Stimulated activated CD8-positive, alpha-beta memory T cell treated with anti-CD3 and anti-CD28 coated beads, Interleukin-7, amount 100 ng/mL, for 4 hours (primary cell): Measurements from ENCODE around the gene APEH.

Experiments
- DNase-seq, 2 donors: peaks; one replicate each; pipeline ENCODE4 v3.0.0-alpha.2; 2020; ENCODE audit warnings: low read depth in 2 of 2

APEH gene

DNA sequence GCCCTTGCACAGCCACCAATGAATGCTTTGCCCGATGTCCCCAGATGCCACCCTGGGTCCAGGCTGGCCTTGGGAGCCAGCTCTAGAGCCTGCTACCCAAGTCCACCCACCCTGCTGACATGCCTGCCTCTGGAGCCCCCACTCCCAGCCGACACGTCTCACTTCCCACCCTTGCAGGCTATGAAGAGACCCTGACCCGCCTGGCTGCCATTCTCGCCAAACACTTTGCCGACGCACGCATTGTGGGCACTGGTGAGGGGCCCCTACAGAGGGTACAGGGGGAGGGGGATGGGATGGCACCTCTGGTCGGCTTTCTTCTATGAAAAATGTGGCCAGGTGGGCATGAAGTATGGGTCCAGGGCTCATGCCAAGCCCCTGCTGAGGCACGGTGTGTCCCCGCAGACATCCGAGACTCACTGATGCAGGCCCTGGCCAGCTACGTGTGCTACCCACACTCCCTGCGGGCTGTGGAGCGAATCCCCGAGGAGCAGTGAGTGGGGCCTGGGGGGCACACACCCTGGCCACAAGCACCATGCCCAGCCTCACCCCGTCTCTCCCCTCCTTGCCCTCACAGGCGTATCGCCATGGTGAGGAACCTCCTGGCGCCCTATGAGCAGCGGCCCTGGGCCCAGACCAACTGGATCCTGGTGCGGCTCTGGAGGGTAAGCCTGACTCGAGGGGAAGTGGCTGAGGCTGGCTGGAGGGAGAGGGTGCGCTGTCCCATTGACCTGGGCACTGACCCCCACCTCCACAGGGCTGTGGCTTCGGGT, 39.4 kb downstream of the APEH start:
- DNase-seq: no peak

DNA sequence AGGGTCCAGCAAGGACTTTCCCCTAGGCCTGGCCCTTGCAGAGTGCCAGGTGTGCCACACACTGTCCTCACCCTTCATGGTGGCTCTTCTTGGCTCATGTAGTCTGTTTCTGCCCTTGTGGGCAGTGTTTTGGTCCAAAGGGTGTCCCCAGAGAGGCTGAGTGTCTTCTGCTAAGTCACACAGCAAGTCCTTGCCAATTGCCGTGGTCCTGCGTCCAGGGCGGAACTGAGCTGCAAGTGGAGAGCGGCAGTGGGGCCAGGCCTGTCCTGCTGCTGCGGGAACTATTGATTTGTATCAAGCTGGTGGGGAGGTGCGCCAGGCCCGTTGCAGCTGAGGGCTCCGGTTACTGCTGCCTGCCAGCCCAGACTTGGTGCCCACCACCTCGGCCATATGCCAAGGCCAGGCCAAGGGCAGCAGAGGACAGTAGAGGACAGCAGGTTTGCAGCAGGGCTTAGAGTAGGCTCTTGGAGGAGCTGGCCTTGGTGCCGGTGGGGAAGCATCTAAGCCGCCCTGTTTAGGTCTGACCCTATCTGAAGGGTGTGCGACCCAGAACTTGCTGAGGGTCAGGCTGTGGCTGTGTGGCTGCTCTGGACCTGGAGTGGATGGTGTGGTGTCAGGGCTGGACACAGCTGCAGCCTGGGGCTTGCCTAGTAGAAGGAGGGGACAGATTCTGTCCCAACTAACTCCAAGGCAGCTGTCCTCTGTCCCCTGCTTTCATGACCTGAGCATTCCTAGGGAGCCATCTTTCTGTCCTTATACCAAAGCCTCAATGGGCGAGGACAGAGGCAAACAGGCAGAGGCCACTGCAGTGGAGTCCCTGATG, 40.8 kb downstream of the APEH start:
- DNase-seq: no peak

DNA sequence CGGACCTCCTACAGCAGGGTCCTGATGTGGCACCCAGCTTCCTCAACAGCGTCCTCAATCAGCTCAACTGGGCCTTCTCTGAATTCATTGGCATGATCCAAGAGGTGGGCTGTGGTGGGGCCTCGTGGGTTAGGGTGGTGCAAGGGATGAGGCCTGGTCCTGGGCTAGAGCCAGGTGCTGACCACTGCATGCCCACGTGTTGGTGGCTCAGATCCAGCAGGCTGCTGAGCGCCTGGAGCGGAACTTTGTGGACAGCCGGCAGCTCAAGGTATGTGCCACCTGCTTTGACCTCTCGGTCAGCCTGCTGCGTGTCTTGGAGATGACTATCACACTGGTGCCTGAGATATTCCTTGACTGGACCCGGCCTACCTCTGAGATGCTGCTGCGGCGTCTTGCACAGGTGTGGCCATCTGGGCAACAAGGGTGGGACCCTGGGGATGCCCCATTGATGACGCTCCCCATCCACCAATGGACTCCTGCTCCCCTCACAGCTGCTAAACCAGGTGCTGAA, 41.5 kb downstream of the APEH start:
- no peak for DNase-seq

DNA sequence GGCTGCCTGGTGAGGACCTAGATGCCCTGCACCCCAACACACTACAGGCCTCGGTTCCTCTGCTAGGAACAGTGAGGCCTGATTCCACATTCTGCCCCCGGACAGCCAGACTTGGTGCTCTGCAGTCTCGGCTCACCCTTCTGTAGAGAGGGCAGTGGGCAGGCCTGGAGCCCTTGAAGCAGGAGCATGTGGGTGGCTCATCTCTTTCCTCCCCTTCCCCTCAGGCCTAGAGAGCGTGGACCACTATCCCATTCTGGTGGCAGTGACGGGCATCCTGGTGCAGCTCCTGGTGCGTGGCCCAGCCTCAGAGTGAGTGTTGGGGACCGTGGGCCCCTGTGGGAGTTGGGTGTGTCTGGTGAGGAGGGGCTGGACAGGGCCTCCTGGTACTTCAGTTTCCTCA, 42.0 kb downstream of the APEH start:
- no peak for DNase-seq

DNA sequence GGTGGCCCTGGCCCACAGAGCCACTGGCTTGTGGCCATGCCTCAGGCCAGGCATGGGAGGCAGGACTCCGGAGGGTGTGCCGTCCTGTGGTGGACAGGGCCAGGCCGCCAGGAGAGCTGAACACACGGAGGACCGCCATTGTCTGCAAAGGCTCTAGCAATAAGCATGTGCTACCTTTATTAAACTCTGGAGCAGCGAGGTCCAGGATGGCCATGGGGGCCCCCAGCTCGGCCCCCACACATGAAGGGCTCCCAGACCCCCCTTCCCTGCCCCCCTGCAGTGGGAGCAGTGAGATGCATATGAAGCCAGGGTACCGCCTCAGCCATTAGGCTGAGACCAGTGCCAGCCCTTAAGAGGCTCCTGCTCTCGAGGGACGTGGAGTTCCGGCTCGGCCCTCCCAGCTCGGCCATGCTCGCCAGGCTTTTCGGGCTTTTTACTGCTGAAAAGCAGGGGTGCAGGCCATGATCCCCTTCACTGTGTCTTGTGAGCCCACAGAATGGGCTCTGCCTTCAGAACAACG, 42.6 kb downstream of the APEH start:
- DNase-seq: no peak

DNA sequence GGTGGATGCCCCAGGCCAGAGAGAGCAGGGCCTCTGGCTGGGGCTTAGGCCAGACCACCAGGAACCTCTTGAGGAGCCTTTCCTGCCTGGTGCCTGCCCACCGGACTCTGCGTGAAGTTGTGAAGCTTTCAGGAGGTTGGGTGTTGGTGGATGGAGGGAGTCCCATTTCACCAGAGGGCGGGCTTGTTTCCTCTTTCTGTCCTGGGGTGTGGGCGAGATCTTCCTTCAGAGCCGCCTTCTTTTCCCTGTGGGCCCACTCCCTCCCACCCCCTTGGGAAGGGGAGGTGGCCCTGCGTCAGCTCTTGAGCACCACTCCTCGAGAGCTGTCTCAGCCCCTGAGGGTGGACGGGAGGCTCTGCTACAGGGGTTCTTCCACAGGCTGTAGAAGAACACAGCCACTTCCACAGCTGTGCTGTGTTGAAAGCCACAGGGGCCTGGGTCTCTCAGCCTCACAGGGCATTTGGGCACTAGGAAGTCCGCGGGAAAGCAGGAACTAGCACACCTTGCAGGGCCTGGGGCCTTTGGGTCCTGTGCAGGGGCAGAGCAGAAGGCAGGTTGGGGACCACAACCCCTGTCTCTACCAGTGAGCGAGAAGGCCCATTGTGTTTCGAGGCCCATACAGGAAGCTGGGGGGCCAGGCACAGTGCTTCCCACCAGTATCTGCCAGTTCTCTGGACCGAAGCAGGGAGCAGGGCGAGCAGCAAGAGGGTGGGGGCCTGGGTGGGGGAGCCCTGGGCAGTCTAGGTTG, 43.2 kb downstream of the APEH start:
- DNase-seq: no peak

DNA sequence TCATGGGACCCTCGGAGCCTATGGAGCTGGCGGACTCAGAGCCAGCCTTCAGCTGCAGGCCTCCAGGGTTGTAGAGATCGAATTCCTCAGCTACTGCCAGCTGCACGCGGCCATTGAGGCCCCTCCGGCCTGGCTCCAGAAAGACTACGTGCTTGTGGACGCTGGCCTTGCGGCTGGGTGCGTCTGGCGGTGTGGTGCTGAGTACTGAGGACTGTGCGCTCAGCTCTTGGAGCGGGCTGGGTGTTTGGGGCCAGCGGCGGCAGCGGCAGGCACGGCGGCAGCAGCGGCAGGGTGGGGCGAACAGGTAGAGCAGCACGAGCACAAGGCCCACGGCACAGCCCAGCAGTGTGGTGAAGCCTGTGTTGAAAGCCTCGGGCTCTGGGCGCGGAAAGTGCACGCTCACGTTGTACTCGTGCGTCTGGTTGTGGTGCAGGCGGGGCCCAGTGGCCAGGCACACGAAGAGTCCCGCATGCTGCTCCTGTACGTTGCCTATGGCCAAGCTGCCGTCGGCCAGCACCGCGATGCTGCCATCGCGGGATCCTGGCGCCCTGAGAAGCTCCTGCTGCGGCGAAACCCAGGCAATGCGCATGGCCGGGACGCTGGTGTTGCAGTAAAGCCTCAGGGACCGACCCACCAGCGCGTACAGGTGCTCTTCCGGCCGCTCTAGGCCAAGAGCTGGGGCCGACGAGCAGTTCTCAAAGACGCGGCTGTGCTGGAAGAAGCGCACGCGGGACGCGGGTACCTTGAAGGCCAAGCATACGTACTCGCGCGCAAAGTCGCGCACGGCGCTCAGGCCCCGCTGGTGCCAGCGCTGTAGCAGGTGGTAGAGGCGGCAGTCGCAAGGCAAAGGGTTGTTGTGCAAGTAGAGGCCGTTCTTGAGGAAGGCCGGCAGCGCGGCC, 44.1 kb downstream of the APEH start:
- no peak for DNase-seq

DNA sequence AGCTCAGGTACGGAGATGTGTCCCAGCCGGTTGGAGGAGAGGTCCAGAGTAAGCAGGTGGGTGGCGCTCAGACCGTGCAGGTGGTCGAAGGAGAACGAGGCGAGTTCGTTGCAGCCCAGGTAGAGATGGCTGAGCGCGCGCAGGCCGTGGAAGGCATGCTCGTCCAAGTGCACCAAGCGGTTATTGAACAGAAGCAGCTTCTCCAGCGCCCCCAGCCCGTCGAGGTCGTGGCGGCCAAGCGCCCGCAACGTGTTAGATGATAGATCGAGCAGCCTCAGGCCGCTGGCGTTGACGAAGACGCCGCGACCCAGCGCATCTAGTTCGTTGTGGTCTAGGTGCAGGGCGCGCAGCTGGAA, 44.7 kb downstream of the APEH start:
- DNase-seq: no peak

DNA sequence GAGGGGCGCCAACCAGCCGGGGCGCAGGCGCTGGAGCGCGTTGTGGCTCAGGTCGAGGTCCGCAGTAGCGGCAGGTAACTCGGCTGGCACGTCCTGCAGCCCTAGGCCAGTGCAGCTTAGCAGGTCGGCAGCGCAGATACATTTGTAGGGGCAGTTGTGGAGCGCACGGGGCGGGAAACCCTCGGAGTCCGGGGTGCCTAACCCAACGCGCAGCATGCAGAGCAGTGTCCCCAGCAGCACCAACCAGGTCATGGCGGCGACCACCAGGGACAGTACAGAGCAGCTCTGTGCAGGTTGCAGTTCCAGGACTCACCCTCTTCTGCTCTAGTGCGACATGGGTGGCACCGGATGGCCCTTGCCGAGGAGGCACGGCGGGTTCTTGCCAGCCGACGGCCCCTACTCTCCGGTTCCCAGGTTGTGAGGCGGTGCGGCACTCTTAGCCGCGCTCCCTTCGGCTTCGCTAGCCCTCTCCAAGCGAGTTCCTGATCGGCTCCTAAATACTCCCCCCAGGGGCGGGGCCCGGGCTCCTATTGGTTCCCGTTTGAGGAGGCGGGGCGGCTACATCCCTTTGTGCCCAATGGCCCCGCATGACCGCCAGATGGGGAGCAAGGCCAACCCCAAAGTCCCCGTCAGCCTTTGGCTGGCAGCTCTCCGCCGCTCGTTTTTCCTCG, 45.2 kb downstream of the APEH start, which contains the start of gene AMIGO3:
TSS of gene AMIGO3 (minus strand) at position 471 of the 671 bp plus-strand sequence. CDS start at position 252, 219 bp downstream.
- DNase-seq: peak; percentile 78 to 84

DNA sequence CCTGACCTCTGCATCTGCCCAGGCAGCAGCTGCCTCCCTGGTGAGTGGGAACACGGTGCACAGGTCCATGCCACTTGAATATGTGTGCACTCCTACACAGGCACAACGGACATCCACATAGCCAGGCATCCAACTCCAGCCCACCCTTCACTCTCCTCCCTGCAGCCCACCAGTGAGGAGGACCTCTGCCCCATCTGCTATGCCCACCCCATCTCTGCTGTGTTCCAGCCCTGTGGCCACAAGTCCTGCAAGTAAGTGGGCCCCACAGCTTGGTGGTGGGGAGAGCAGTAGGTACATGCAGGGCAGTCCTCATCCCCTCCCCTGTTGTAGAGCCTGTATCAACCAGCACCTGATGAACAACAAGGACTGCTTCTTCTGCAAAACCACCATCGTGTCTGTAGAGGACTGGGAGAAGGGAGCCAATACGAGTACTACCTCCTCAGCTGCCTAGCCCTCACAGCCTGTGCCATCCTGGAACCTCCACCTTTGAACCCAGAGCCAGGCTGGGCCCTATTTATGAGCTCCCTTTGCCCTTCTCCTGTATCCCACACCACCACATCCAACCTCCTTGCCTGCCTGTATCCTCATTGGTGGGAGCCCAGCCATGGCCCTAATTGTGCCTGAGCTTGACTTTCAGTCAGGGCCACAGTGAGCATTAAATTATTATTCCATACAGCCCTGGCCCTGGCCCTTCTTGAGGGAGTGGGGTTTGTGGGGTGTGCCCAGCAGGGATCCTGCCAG, 46.9 kb downstream of the APEH start:
- DNase-seq: no peak

DNA sequence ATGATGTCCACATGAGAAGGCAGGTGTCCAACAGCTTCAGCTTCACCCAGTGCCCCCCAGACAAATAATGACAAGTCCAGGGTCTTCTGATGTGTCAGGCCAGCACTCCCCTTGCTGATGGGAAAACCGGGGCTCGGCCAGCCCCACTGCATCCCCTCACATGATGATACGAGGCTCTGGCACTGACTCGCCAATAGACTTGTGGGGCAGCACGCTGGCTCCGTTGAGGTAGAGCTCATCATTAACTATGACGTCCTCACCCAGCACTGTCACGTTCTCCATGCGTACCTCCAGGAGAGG, 47.4 kb downstream of the APEH start:
- no peak for DNase-seq

DNA sequence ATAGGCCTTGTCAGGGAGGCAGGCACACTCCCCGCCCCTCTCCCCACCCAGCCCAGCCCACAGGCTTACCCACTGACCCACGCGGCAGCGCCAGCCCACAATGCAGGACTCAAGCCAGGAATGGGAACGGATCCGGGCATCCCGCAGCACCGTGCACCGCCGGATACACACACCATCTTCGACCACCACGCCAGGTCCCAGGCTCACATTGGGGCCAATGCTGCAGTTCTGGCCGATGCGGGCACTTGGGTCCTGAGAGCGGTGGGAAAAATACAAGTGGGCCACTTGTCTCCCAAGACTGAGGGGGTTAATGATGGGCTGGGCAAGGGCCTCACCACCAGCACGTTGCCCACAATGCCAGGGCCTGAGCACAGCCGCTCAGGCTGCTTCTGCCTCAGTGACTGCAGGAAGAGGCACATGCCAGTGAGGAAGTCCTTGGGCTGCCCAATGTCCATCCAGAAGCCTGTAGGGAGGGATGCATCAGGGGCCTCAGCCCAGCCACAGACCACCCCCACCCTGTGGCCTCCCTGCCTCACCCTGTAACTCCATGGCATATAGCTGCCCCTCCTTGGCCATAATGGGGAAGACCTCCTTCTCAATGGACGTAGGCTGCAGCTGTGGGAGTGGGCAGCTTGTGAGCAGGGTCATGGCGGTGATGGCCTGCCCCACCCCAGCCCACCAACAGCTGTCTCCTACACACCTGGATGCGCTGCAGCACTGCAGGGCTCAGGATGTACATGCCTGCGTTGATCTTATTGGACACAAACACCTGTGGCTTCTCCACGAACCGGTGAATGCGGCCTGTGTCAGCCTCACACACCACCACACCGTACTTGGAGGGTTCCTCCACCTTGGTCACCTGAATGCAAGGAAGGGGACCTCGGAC, 48.0 kb downstream of the APEH start:
- DNase-seq: no peak

DNA sequence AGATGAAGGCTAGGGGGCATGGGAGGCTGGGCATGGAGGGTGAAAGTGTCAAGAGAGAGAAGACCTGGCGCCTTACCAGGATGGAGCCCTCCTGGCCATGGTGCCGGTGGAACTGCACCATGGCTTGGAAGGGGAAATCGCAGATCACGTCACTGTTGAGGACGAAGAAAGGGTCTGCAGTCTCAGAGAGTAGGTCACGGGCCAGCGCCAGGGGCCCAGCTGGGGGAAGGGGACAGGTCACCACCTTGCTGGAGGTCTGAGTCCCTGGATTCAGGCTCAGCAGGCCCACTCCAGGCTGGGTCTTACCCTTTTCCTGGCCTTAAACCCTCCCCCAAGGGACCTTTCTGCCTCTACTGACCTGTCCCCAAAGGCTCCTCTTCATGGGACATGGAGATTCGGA, 48.7 kb downstream of the APEH start:
- no peak for DNase-seq

DNA sequence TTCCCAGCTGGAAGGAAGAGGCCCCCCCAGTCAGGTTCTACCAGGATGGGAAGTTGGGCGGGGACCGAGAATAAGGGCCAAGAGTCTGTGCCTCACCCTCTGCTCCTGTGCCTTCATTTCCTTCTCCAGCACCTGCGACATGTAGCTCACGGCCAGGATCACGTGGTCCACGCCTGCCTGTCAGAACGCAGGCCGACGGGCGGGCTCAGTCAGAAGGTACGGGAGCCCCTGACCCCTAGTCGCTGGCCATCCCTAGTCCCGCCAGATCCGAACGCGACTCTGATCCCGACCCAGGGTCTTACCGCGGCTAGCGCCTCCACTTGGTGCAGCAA, 49.1 kb downstream of the APEH start:
- DNase-seq: peak; percentile 12 to 39

DNA sequence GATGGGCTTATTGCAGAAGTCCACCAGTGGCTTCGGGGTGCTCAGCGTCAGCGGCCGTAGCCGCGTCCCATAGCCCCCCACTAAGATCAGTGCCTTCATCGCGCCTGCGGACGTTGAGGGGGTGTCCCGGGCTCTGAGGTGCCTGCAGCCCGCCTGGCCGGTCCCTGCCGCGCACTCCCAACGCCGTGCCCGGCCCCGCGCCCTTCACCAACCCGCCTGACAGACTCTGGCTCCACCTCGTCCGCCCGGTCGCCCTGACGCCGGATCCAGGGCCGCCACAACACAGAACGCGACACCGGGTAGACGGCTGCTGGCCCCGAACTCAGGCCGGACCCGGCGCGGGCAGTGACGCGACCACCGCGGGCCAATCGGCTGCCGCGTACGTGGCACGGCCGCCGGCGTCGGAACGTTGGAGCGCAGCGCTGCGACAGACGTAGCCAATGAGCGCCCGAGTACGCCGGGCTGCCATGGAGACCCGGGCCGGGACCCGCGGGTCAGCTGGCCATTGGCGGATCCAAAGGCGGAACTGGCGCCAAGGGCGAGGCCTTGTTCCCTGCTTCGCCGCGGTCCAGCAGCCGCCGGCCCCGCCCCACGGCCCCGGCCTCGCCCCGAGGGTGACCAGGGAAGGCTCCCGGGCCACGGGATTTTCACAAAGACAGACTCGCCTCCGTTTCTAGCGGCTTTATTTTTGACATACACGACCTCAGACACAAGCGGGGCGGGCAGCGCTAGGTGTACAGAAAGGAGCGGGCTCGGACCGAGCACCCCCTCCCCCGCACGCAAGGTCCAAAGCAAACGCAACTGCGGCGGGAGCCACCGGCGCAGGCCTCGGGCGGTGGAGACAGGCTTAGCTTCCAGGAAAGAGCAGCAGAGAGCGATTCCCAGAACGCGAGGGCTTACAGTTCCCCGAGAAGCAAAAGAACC, 49.7 kb downstream of the APEH start, which contains the start of gene GMPPB:
TSS of gene GMPPB (minus strand) at position 324 of the 924 bp plus-strand sequence. CDS start at position 99, 225 bp downstream.
- peak; percentile 78 to 91 for DNase-seq

DNA sequence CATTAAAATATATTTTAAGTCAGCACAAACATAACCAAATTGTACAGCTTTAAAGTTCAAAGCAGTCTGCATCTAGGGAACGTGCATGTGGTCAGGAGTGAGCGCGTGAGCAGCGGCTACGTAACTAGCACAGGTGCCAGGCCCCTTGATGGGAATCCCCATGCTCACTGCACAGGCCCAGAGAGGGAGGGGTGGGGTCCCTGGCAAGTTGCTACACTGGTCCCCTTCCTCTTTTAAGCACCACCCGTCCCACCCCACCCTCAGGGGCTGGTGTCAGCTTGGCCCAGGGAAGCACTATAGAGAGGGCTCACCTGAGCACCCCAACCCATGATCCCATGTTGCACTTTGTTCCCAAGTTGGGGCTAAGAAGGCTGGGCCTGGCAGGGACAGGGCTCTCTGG, 50.4 kb downstream of the APEH start:
- DNase-seq: no peak

DNA sequence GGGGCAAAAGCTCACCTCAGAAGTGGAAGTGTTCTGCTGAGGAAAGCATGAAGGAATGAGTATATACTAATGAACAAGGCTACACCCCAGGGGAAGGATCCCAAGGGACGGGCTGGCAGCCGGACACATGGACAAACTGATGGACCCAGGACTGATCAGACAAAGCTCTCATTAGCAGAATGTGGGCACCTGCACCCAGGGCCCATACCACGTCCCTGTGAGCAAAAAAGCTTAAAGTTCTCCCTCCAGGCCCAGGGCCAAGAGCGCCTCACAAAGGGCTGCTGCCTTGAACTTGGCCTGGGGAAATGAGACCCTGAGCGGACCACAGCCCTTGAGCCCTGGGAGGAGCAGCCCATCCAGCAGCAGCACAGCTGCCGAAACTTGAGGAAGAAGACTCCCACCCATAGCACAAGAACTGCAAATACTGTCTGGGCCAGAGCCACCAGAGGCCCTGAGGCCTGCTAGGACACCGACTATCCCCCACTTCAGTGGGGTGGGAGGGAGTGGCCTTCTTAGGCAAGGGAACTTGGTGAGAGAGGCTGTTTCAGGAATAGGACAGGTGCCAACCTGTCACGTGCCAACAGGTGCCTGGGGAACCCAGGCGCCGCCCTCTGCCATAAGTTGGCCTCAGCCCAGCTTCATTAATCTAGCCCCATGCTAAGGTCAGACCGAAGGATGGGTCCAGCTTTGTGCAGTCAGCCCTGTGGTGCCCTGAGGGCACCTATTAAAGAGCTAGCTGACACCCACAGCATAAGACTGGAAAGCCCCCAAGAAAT, 51.9 kb downstream of the APEH start:
- DNase-seq: no peak
